Liver (tissue), 3 donors: Measurements from ENCODE around the gene EYA3.

Source experiments
- CTCF ChIP-seq: fragments of 150-350 bp; IDR thresholded peaks from 2 replicates; pipeline ENCODE4 v1.5.1; 2017; ENCODE audit warnings: improper control_type of control experiment, low read depth, low read length; ENCODE audit not compliant: missing input control
- FOXA1 ChIP-seq: IDR thresholded peaks from 2 replicates; pipeline ENCODE4 v1.6.1; 2016; ENCODE audit warnings: antibody characterized with exemption
- GABPA ChIP-seq, 2 donors: IDR thresholded peaks in 1 of 2; conservative IDR thresholded peaks in 1 of 2; 2 replicates each; pipeline ENCODE4 v1.6.1; 2016; ENCODE audit warnings: antibody characterized with exemption in 2 of 2, mild to moderate bottlenecking in 1 of 2, moderate library complexity in 1 of 2
- JUND ChIP-seq, 2 donors: IDR thresholded peaks; 2 replicates each; pipeline ENCODE4 v1.6.1; 2016; ENCODE audit warnings: antibody characterized with exemption in 2 of 2
- MAX ChIP-seq: IDR thresholded peaks from 2 replicates; pipeline ENCODE4 v1.6.1; 2016; ENCODE audit warnings: antibody characterized with exemption
- RAD21 ChIP-seq, 2 donors: IDR thresholded peaks; 2 replicates each; pipeline ENCODE4 v1.6.1; 2016; ENCODE audit warnings: antibody characterized with exemption in 2 of 2, mild to moderate bottlenecking in 2 of 2
- RXRA ChIP-seq, 2 donors: IDR thresholded peaks; 2 replicates each; pipeline ENCODE4 v1.6.1; 2017 to 2018; ENCODE audit warnings: antibody characterized with exemption in 2 of 2, mild to moderate bottlenecking in 1 of 2
- SP1 ChIP-seq: IDR thresholded peaks from 2 replicates; pipeline ENCODE4 v1.6.1; 2018; ENCODE audit warnings: antibody characterized with exemption, mild to moderate bottlenecking
- YY1 ChIP-seq: IDR thresholded peaks from 2 replicates; pipeline ENCODE4 v1.6.1; 2016; ENCODE audit warnings: antibody characterized with exemption, mild to moderate bottlenecking
- TF ChIP-seq, protein P1 (sequence below): IDR thresholded peaks from 2 replicates; pipeline ENCODE4 v1.6.1; 2016; ENCODE audit warnings: antibody characterized with exemption, mild to moderate bottlenecking
- donor health status: healthy.
- donor health status: healthy.

- TF ChIP-seq FOXA1 (no peak), CTCF (no peak), SP1 (no peak), JUND (IDR thresholded peaks at IDR 0.05) (no peak), YY1 (no peak), RXRA (IDR thresholded peaks at IDR 0.05) (no peak), GABPA (IDR thresholded peaks at IDR 0.05 in 1 of 2, conservative IDR thresholded peaks at IDR 0.05 in 1 of 2) (no peak), RAD21 (IDR thresholded peaks at IDR 0.05) (no peak), MAX (no peak)
- TF ChIP-seq, protein P1, sequence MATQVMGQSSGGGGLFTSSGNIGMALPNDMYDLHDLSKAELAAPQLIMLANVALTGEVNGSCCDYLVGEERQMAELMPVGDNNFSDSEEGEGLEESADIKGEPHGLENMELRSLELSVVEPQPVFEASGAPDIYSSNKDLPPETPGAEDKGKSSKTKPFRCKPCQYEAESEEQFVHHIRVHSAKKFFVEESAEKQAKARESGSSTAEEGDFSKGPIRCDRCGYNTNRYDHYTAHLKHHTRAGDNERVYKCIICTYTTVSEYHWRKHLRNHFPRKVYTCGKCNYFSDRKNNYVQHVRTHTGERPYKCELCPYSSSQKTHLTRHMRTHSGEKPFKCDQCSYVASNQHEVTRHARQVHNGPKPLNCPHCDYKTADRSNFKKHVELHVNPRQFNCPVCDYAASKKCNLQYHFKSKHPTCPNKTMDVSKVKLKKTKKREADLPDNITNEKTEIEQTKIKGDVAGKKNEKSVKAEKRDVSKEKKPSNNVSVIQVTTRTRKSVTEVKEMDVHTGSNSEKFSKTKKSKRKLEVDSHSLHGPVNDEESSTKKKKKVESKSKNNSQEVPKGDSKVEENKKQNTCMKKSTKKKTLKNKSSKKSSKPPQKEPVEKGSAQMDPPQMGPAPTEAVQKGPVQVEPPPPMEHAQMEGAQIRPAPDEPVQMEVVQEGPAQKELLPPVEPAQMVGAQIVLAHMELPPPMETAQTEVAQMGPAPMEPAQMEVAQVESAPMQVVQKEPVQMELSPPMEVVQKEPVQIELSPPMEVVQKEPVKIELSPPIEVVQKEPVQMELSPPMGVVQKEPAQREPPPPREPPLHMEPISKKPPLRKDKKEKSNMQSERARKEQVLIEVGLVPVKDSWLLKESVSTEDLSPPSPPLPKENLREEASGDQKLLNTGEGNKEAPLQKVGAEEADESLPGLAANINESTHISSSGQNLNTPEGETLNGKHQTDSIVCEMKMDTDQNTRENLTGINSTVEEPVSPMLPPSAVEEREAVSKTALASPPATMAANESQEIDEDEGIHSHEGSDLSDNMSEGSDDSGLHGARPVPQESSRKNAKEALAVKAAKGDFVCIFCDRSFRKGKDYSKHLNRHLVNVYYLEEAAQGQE = no peak
Measured at GRCh38 chr1:27990920-27991537, 97.4 kb downstream of the EYA3 start.
